ENCODE results near the gene ETV6. TPM values are rescaled to one million over a fixed set of nuclear protein-coding genes. Genes with fewer than 3 reads are reported as not detected.

ETV6 gene
- total and polyA plus RNA-seq, 9 of the 15 experiments (the other 6 are each of a cell fraction or from before 2014, with no cell fraction given): 0.81 to 12.7 (median 4.1) TPM

DNA sequence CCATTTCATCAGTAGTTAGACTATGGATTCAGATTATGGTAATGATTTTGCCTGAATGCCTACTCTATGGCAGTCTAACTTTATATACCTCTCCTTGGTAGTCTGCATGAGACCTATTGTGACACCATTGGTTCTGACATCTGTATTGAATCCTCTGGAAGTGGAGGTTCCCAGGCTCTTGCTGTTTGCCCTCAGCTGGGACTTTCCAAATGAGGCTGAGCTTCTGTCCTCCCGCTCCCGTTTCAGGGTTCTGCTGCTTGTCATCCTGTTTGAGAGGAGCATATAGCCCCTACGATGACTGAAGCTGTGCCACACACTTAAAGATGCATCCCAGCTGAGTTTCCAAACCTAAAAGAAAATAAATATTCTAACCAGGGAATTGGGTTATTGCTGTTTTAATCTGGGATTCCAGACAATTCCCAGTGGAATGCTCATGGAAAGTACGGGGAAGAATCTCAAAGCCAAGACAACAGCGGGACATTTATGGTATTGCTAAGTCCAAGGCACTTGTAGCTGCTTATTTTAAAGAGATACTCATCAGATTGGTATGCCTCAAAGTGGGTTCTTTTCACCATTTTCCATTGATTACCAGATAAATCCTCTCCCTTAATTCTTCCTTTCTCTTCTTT, 105.9 kb downstream of the ETV6 start (continued):
- TF ChIP-seq BRCA1 (IDR thresholded peaks at IDR 0.05) (no peak), BRCA1 (CRISPR knock-in tag; IDR thresholded peaks at IDR 0.05) (no peak), SRSF7 (optimal IDR thresholded peaks at IDR 0.05; ENCODE audit: low read depth, low read length) (no peak), NR4A1 (CRISPR knock-in tag; IDR thresholded peaks at IDR 0.05) (no peak), NR4A1 (tag; IDR thresholded peaks at IDR 0.05) (no peak), ZNF3 (CRISPR knock-in tag; IDR thresholded peaks at IDR 0.05) (no peak), ZNF766 (CRISPR knock-in tag; conservative IDR thresholded peaks at IDR 0.05) (no peak), SMAD3 (CRISPR knock-in tag; conservative IDR thresholded peaks at IDR 0.05) (no peak)
- TF ChIP-seq, protein P1, sequence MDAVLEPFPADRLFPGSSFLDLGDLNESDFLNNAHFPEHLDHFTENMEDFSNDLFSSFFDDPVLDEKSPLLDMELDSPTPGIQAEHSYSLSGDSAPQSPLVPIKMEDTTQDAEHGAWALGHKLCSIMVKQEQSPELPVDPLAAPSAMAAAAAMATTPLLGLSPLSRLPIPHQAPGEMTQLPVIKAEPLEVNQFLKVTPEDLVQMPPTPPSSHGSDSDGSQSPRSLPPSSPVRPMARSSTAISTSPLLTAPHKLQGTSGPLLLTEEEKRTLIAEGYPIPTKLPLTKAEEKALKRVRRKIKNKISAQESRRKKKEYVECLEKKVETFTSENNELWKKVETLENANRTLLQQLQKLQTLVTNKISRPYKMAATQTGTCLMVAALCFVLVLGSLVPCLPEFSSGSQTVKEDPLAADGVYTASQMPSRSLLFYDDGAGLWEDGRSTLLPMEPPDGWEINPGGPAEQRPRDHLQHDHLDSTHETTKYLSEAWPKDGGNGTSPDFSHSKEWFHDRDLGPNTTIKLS (IDR thresholded peaks at IDR 0.05; ENCODE audit: borderline replicate concordance, low read depth): no peak

- ChIA-PET POLR2A (no interaction called here), CTCF (ENCODE audit: low intra/inter-chr PET ratio) (interaction anchor here (0.7 kb wide), 1 partner anchor 213 kb away, joined by 3 read pairs; no protein-coding TSS in a partner anchor)
- 67% methylated on average over 1 of the region's 2 CpGs for WGBS (ENCODE audit: insufficient coverage, low coverage, missing lambda C conversion rate)
- no peak overlapping the region for H3K27ac ChIP-seq (ENCODE audit: extremely low read depth, low read depth, low read length)
- no peak overlapping the region for H3K4me3 ChIP-seq
- H3K4me2 ChIP-seq (ENCODE audit: insufficient read depth, low read length): no peak overlapping the region
- H4K20me1 ChIP-seq (replicated peaks; ENCODE audit: control insufficient read depth, insufficient read depth, low read length): no peaks in the 10 kb centered on the region
- H3K27me3 ChIP-seq (ENCODE audit: control insufficient read depth in 2 of 2, insufficient read depth in 2 of 2, low read length in 2 of 2): no peaks in the 10 kb centered on the region
- no peaks in the 10 kb centered on the region for H3K79me2 ChIP-seq (ENCODE audit: control insufficient read depth, insufficient read depth, low read length)
- FAIRE-seq: no peak
- no peak overlapping the region for H2AFZ ChIP-seq (ENCODE audit: low read depth, low read length)
- in situ Hi-C loops (cut with MboI): no loop called here
- DNase-seq (ENCODE audit: extremely low read depth in 1 of 4, low spot score in 3 of 4): no peak
- no peak overlapping the region for H3K9ac ChIP-seq (ENCODE audit: insufficient read depth in 1 of 2, low read depth in 2 of 2, low read length in 2 of 2)
- no peaks in the 10 kb centered on the region for H3K9me1 ChIP-seq (ENCODE audit: control insufficient read depth, insufficient read depth, low read length)
- no peaks in the 10 kb centered on the region for H3K9me3 ChIP-seq (replicated peaks; ENCODE audit: control insufficient read depth, insufficient read depth, low read depth, low read length)
- no TSS peak for BruUV-seq (replicated peaks)
- intact Hi-C loops (cut with micrococcal nuclease): no loop called here
- no peak for ATAC-seq
- no peaks in the 10 kb centered on the region for H3K36me3 ChIP-seq (ENCODE audit: control insufficient read depth, insufficient read depth, low read length)
- H3K4me1 ChIP-seq (replicated peaks in 1 of 2; ENCODE audit: control insufficient read depth in 2 of 2, insufficient read depth in 2 of 2, low read length in 2 of 2): no peaks in the 10 kb centered on the region
- TF ChIP-seq ZNF217 (CRISPR knock-in tag; IDR thresholded peaks at IDR 0.05) (no peak), MIER1 (IDR thresholded peaks at IDR 0.05; ENCODE audit: low read depth) (no peak), WHSC1 (IDR thresholded peaks at IDR 0.05; ENCODE audit: low read length) (no peak), MAFF (IDR thresholded peaks at IDR 0.05; ENCODE audit: low read length) (no peak), ZNF75A (CRISPR knock-in tag; IDR thresholded peaks at IDR 0.05) (no peak), HDAC3 (IDR thresholded peaks at IDR 0.05; ENCODE audit: borderline replicate concordance, partially characterized antibody) (no peak), EHMT2 (IDR thresholded peaks at IDR 0.05) (no peak)
- TF ChIP-seq, protein P2, sequence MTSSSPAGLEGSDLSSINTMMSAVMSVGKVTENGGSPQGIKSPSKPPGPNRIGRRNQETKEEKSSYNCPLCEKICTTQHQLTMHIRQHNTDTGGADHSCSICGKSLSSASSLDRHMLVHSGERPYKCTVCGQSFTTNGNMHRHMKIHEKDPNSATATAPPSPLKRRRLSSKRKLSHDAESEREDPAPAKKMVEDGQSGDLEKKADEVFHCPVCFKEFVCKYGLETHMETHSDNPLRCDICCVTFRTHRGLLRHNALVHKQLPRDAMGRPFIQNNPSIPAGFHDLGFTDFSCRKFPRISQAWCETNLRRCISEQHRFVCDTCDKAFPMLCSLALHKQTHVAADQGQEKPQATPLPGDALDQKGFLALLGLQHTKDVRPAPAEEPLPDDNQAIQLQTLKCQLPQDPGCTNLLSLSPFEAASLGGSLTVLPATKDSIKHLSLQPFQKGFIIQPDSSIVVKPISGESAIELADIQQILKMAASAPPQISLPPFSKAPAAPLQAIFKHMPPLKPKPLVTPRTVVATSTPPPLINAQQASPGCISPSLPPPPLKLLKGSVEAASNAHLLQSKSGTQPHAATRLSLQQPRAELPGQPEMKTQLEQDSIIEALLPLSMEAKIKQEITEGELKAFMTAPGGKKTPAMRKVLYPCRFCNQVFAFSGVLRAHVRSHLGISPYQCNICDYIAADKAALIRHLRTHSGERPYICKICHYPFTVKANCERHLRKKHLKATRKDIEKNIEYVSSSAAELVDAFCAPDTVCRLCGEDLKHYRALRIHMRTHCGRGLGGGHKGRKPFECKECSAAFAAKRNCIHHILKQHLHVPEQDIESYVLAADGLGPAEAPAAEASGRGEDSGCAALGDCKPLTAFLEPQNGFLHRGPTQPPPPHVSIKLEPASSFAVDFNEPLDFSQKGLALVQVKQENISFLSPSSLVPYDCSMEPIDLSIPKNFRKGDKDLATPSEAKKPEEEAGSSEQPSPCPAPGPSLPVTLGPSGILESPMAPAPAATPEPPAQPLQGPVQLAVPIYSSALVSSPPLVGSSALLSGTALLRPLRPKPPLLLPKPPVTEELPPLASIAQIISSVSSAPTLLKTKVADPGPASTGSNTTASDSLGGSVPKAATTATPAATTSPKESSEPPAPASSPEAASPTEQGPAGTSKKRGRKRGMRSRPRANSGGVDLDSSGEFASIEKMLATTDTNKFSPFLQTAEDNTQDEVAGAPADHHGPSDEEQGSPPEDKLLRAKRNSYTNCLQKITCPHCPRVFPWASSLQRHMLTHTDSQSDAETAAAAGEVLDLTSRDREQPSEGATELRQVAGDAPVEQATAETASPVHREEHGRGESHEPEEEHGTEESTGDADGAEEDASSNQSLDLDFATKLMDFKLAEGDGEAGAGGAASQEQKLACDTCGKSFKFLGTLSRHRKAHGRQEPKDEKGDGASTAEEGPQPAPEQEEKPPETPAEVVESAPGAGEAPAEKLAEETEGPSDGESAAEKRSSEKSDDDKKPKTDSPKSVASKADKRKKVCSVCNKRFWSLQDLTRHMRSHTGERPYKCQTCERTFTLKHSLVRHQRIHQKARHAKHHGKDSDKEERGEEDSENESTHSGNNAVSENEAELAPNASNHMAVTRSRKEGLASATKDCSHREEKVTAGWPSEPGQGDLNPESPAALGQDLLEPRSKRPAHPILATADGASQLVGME (CRISPR knock-in tag; IDR thresholded peaks at IDR 0.05): no peak
Measured at GRCh38 chr12:11756022-11756421, 106.5 kb downstream of the ETV6 start.
